ENCODE results near the gene TNFRSF12A. TPM values are rescaled to one million over a fixed set of nuclear protein-coding genes. Genes with fewer than 3 reads are reported as not detected.

Gene TNFRSF12A
- total and polyA plus RNA-seq, 9 of the 15 experiments (the other 6 are each of a cell fraction or from before 2014, with no cell fraction given), result 0.41 to 61.8 (median 26.5) TPM

- H3K79me2 ChIP-seq (ENCODE audit: control insufficient read depth, insufficient read depth, low read length), result peaks cover 12% of the 10 kb centered on the region
- DNase-seq (ENCODE audit: extremely low read depth in 1 of 4, low spot score in 3 of 4) (peak; percentile 92 to 95 (median 92)), FAIRE-seq (peak; percentile 81), ATAC-seq (peak; percentile 75)
- no peaks in the 10 kb centered on the region for H3K9me3 ChIP-seq (replicated peaks; ENCODE audit: control insufficient read depth, insufficient read depth, low read depth, low read length)
- H4K20me1 ChIP-seq (replicated peaks; ENCODE audit: control insufficient read depth, insufficient read depth, low read length), result peaks cover 6% of the 10 kb centered on the region; the same call in 1 of the 2 replicates
- in situ Hi-C loops (cut with MboI), result no loop called here
- H3K4me2 ChIP-seq (ENCODE audit: insufficient read depth, low read length), result peak overlapping the region; percentile 67
- H3K27me3 ChIP-seq (ENCODE audit: control insufficient read depth in 2 of 2, insufficient read depth in 2 of 2, low read length in 2 of 2), result peaks cover 12 to 39% of the 10 kb centered on the region in 2 experiments; a peak in 4 of 5 replicates
- POLR2A ChIA-PET, result interaction anchor here (0.7 to 1.9 kb wide), 9 partner anchors 20 to 129 kb away, joined by 3 to 6 read pairs (median 4); no protein-coding TSS in a partner anchor
- 3% methylated on average over 37 of the region's 58 CpGs for WGBS (ENCODE audit: insufficient coverage, low coverage, missing lambda C conversion rate)
- peak overlapping the region in 1 of 2 experiments; percentile 89; a peak in 2 of 4 replicates for H3K9ac ChIP-seq (ENCODE audit: insufficient read depth in 1 of 2, low read depth in 2 of 2, low read length in 2 of 2)
- no peak overlapping the region for H2AFZ ChIP-seq (ENCODE audit: low read depth, low read length)
- BruUV-seq (replicated peaks), result no TSS peak
- CTCF ChIA-PET (ENCODE audit: low intra/inter-chr PET ratio), result interaction anchor here (0.7 to 0.8 kb wide), 2 partner anchors 25 kb away, joined by 3 read pairs; no protein-coding TSS in a partner anchor
- peaks cover 17 to 74% of the 10 kb centered on the region in 2 experiments for H3K4me1 ChIP-seq (replicated peaks in 1 of 2; ENCODE audit: control insufficient read depth in 2 of 2, insufficient read depth in 2 of 2, low read length in 2 of 2)
- peaks cover 24% of the 10 kb centered on the region; the same call in 2 of the 3 replicates for H3K36me3 ChIP-seq (ENCODE audit: control insufficient read depth, insufficient read depth, low read length)
- H3K9me1 ChIP-seq (ENCODE audit: control insufficient read depth, insufficient read depth, low read length), result no peaks in the 10 kb centered on the region
- H3K27ac ChIP-seq (ENCODE audit: extremely low read depth, low read depth, low read length), result no peak overlapping the region
- intact Hi-C loops (cut with micrococcal nuclease), result loop anchor here (1.0 to 10.0 kb wide), 2 partner anchors 25 to 63 kb away; partner anchors contain the start of genes KREMEN2 and PAQR4
- H3K4me3 ChIP-seq, result no peak overlapping the region
- TF ChIP-seq STAT5A (IDR thresholded peaks at IDR 0.05; ENCODE audit: borderline replicate concordance, low read length) (no peak), ZZZ3 (IDR thresholded peaks at IDR 0.05) (no peak), ZNF134 (CRISPR knock-in tag; conservative IDR thresholded peaks at IDR 0.05) (no peak), GTF2A2 (tag; IDR thresholded peaks at IDR 0.05) (no peak), MED1 (CRISPR knock-in tag; IDR thresholded peaks at IDR 0.05; ENCODE audit: borderline replicate concordance) (no peak), AFF4 (CRISPR knock-in tag; IDR thresholded peaks at IDR 0.05) (no peak), E2F6 (IDR thresholded peaks at IDR 0.05; ENCODE audit: borderline replicate concordance in 1 of 2, extremely low read depth in 1 of 2, insufficient read depth in 1 of 2, insufficient read length in 1 of 2, low read depth in 1 of 2, low read length in 1 of 2, poor library complexity in 1 of 2, severe bottlenecking in 1 of 2) (peak in 1 of 2 experiments; percentile 56), SMAD2 (IDR thresholded peaks at IDR 0.05; ENCODE audit: low read depth, low read length) (no peak), FIP1L1 (IDR thresholded peaks at IDR 0.05; ENCODE audit: low read depth, low read length, poor library complexity, severe bottlenecking) (no peak), ZNF644 (tag; IDR thresholded peaks at IDR 0.05; ENCODE audit: low read depth) (no peak), ETS2 (tag; IDR thresholded peaks at IDR 0.05; ENCODE audit: borderline replicate concordance, poor library complexity, severe bottlenecking) (no peak)
- TF ChIP-seq, protein P1, sequence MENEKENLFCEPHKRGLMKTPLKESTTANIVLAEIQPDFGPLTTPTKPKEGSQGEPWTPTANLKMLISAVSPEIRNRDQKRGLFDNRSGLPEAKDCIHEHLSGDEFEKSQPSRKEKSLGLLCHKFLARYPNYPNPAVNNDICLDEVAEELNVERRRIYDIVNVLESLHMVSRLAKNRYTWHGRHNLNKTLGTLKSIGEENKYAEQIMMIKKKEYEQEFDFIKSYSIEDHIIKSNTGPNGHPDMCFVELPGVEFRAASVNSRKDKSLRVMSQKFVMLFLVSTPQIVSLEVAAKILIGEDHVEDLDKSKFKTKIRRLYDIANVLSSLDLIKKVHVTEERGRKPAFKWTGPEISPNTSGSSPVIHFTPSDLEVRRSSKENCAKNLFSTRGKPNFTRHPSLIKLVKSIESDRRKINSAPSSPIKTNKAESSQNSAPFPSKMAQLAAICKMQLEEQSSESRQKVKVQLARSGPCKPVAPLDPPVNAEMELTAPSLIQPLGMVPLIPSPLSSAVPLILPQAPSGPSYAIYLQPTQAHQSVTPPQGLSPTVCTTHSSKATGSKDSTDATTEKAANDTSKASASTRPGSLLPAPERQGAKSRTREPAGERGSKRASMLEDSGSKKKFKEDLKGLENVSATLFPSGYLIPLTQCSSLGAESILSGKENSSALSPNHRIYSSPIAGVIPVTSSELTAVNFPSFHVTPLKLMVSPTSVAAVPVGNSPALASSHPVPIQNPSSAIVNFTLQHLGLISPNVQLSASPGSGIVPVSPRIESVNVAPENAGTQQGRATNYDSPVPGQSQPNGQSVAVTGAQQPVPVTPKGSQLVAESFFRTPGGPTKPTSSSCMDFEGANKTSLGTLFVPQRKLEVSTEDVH (IDR thresholded peaks at IDR 0.05; ENCODE audit: low read depth, partially characterized antibody), result no peak
Measured at GRCh38 chr16:3027983-3028715, 8.0 kb downstream of the TNFRSF12A start.

Measured in K562 (cell line).